Measurements from ENCODE around the gene NUMB. TPM values are rescaled to one million over a fixed set of nuclear protein-coding genes. Genes with fewer than 3 reads are reported as not detected.
"Not testable (repeated sequence)": the region's sequence is repeated elsewhere in the genome, so short reads cannot be mapped to it uniquely, and the experiment has no call there.

NUMB gene
- total RNA-seq, 2 donors from 2014 or later, result 43.8 to 45.2 TPM

DNA sequence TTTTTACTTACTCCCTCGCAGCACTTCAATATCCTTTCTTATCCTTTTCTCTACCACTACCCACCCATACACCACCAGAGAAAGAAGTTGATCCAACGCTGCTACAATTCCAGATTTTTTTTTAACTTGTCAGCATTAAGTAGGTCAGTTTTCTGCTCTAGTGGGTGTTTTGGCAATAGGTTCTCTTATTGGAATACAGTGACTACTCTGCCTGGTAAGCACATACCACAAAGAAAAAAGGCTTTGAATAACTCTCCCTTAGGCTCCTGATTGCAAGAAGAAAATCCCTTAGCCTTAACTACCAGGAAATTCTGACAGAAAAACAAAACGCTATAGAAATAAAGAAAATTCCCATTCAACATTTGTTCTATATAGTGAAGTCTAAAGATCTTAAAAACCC is 72.0 kb downstream of the NUMB start:
- 54 to 69% methylated on average over 3 of the region's 3 CpGs for WGBS, 2 donors
- no peak for DNase-seq
- H3K36me3 ChIP-seq (replicated peaks in 1 of 2; ENCODE audit: insufficient read depth in 1 of 2, low read depth in 2 of 2), result no peaks in the 10 kb centered on the region
- no peak for ATAC-seq
- peaks cover 2% of the 10 kb centered on the region for H3K4me1 ChIP-seq
- H3K27ac ChIP-seq, result no peak overlapping the region
- H3K27me3 ChIP-seq, result no peaks in the 10 kb centered on the region
- intact Hi-C loops (cut with DNase I), result no loop called here
- TF ChIP-seq POLR2A (IDR thresholded peaks at IDR 0.05), result no peak
- TF ChIP-seq, protein P1, sequence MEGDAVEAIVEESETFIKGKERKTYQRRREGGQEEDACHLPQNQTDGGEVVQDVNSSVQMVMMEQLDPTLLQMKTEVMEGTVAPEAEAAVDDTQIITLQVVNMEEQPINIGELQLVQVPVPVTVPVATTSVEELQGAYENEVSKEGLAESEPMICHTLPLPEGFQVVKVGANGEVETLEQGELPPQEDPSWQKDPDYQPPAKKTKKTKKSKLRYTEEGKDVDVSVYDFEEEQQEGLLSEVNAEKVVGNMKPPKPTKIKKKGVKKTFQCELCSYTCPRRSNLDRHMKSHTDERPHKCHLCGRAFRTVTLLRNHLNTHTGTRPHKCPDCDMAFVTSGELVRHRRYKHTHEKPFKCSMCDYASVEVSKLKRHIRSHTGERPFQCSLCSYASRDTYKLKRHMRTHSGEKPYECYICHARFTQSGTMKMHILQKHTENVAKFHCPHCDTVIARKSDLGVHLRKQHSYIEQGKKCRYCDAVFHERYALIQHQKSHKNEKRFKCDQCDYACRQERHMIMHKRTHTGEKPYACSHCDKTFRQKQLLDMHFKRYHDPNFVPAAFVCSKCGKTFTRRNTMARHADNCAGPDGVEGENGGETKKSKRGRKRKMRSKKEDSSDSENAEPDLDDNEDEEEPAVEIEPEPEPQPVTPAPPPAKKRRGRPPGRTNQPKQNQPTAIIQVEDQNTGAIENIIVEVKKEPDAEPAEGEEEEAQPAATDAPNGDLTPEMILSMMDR (IDR thresholded peaks at IDR 0.05), result no peak
- no peaks in the 10 kb centered on the region for H3K9me3 ChIP-seq
- H3K4me3 ChIP-seq, result no peak overlapping the region

DNA sequence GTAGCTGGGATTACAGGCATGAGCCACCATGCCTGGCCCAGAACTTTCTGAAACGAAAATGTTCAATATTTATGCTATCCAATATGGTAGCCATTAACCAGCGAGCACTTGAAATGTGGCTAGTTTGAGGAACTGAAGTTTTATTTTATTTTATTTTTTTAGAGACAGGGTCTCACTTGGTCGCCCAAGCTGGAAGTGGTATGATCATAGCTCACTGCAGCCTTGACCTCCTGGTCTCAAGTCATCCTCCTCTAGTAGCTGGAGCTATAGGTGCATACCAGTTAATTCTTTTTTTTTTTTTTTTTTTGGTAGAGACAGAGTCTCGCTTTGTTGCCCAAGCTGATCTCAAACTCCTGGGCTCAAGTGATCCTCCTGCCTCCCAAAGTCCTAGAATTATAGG is 73.3 kb downstream of the NUMB start:
- 92 to 98% methylated on average over 3 to 4 of the region's 4 CpGs for WGBS, 2 donors
- ATAC-seq; H3K27ac ChIP-seq; H3K4me3 ChIP-seq; intact Hi-C loops (cut with DNase I); H3K4me1 ChIP-seq; H3K36me3 ChIP-seq (replicated peaks in 1 of 2; ENCODE audit: insufficient read depth in 1 of 2, low read depth in 2 of 2); H3K27me3 ChIP-seq; H3K9me3 ChIP-seq; DNase-seq: not testable (repeated sequence)

DNA sequence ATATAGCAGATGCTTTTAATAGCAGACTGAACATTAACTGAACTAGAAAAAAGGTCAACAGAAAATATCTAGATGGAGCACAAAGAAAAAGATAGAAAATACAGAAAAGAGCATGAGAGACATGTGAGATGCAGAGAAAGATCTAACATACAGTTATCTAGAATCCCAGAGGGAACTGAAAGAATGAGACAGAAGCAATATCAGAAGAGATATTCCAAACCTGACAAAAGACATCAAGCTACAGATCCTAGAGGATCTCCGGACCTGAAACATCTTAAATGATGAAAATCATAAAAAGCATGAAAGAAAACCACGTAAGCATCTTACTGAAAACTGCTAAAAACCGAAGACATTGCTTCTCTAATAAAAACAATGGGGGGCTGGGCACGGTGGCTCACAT is 75.0 kb downstream of the NUMB start:
- Histone ChIP-seq H3K9me3 (no peaks in the 10 kb centered on the region), H3K27ac (no peak overlapping the region), H3K4me1 (peaks cover 3% of the 10 kb centered on the region), H3K27me3 (no peaks in the 10 kb centered on the region), H3K36me3 (replicated peaks in 1 of 2; ENCODE audit: insufficient read depth in 1 of 2, low read depth in 2 of 2) (no peaks in the 10 kb centered on the region), H3K4me3 (no peak overlapping the region)
- no peak for TF ChIP-seq POLR2A (IDR thresholded peaks at IDR 0.05)
- TF ChIP-seq, protein P1 (IDR thresholded peaks at IDR 0.05), result no peak
- ATAC-seq, result no peak
- no peak for DNase-seq
- intact Hi-C loops (cut with DNase I), result no loop called here
- WGBS, 2 donors, result 91 to 99% methylated on average over 4 of the region's 4 CpGs

DNA sequence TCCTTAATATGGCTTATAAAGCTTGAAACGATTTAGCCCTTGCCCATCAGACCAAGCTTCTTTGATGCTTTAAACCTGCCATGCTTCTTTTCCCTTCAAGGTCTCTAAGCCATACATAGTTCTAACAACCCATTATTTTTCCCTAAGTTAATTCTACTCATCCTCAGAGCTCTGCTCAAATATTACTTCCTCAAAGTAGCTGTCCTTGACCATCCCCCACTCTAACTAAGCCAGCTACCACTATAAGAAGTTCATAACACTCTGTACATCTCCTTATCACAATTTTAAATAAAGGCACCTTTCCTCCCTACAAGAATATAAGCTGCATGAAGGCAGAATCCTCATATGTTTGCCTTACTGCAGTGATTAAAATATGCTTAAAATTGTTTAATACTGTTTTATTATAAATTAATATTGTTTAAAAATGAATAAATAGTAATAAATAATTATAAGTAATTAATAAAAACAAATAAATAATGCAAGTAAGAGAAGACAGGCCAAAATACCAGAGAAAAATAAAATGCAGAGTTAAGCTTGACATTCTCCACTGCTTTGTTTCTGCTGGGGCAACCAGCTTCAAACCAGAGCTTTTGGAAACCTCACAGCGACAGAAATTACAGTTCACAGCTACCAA is 76.8 kb downstream of the NUMB start:
- no peaks in the 10 kb centered on the region for H3K9me3 ChIP-seq
- intact Hi-C loops (cut with DNase I), result no loop called here
- 87 to 89% methylated on average over 2 of the region's 2 CpGs for WGBS, 2 donors
- H3K27me3 ChIP-seq, result no peaks in the 10 kb centered on the region
- ATAC-seq, result no peak
- no peaks in the 10 kb centered on the region for H3K36me3 ChIP-seq (replicated peaks in 1 of 2; ENCODE audit: insufficient read depth in 1 of 2, low read depth in 2 of 2)
- no peak overlapping the region for H3K27ac ChIP-seq
- TF ChIP-seq, protein P1 (IDR thresholded peaks at IDR 0.05), result no peak
- TF ChIP-seq POLR2A (IDR thresholded peaks at IDR 0.05), result no peak
- H3K4me3 ChIP-seq, result no peak overlapping the region
- H3K4me1 ChIP-seq, result peaks cover 3% of the 10 kb centered on the region
- no peak for DNase-seq

DNA sequence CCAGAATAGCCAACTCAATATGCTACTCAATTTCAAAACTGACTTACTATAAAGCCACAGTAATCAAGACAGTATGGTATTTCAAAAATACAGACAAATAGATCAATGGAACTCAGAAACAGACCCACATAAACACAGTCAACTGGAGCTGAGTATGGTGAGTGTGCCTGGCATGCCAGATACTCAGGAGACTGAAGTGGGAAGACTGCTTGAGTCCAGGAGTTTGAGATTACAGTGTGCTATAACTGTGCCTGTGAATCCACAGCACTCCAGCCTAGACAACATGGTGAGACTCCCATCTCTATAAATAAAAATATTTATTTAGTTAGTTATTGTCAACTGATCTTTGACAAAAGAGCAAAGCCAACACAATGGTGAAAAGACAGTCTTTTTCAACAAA is 81.8 kb downstream of the NUMB start:
- no peak for ATAC-seq

More for the DNA sequence above, 81.8 kb downstream of the NUMB start:
- no peak for DNase-seq
- intact Hi-C loops (cut with DNase I), result no loop called here
- Histone ChIP-seq H3K27me3 (no peaks in the 10 kb centered on the region), H3K36me3 (replicated peaks in 1 of 2; ENCODE audit: insufficient read depth in 1 of 2, low read depth in 2 of 2) (no peaks in the 10 kb centered on the region), H3K4me1 (peaks cover 3% of the 10 kb centered on the region), H3K27ac (no peak overlapping the region), H3K4me3 (no peak overlapping the region), H3K9me3 (no peaks in the 10 kb centered on the region)
- TF ChIP-seq, protein P1 (IDR thresholded peaks at IDR 0.05), result no peak
- TF ChIP-seq POLR2A (IDR thresholded peaks at IDR 0.05), result no peak
